ENCODE measurements around the gene ETV3L. TPM values are rescaled to one million over a fixed set of nuclear protein-coding genes. Genes with fewer than 3 reads are reported as not detected.

Gene ETV3L
- total and polyA plus RNA-seq, 2 of the 8 experiments (the other 6 are each of a cell fraction or from before 2014, with no cell fraction given), result 0.17 to 0.26 TPM

- TF ChIP-seq CHD7 (IDR thresholded peaks at IDR 0.05; ENCODE audit: insufficient replicate concordance, low read length), result no peak
- no peak for TF ChIP-seq BRCA1 (IDR thresholded peaks at IDR 0.05; ENCODE audit: low read depth, low read length)
- no peak for TF ChIP-seq SP1 (IDR thresholded peaks at IDR 0.05; ENCODE audit: low read depth, low read length)
- TF ChIP-seq CBX5 (IDR thresholded peaks at IDR 0.05; ENCODE audit: low read depth, low read length), result no peak
- TF ChIP-seq TBP (IDR thresholded peaks at IDR 0.05; ENCODE audit: low read depth, low read length), result no peak
- no peak for TF ChIP-seq KDM4A (IDR thresholded peaks at IDR 0.05; ENCODE audit: low read depth, low read length, severe bottlenecking)
- no peak for TF ChIP-seq POLR2A (IDR thresholded peaks at IDR 0.05; ENCODE audit: control extremely low read depth in 1 of 2, low read depth in 2 of 2, low read length in 2 of 2)
- TF ChIP-seq TEAD4 (IDR thresholded peaks at IDR 0.05; ENCODE audit: low read depth, low read length), result no peak
- no peak for TF ChIP-seq TAF7 (optimal IDR thresholded peaks at IDR 0.05; ENCODE audit: borderline replicate concordance, low read depth, low read length)
- TF ChIP-seq CHD1 (IDR thresholded peaks at IDR 0.05; ENCODE audit: low read depth, low read length), result no peak
- TF ChIP-seq CREB1 (IDR thresholded peaks at IDR 0.05), result no peak
- no peak for TF ChIP-seq KDM5A (IDR thresholded peaks at IDR 0.05; ENCODE audit: low read length)
- no peak for TF ChIP-seq CTBP2 (IDR thresholded peaks at IDR 0.05; ENCODE audit: borderline replicate concordance, insufficient read depth, insufficient read length, low read length)
Observed at GRCh38 chr1:157095091-157095490, 4.5 kb downstream of the ETV3L start (continued).
